T-helper 2 cell treated with Interferon-gamma antibody and Interleukin-4, amounts not matched to agents 5 μg/mL and 100 μg/mL, for 36 hours (primary cell): ENCODE results near the gene PGM2L1.

Experiments used
- DNase-seq: peaks from one replicate; pipeline ENCODE4 v3.0.0; 2021; ENCODE audit warnings: low spot score
- H3K27ac Mint-ChIP-seq: one replicate; pipeline ENCODE4 v1.8.0; 2021; ENCODE audit warnings: mild to moderate bottlenecking, mixed read lengths
- H3K27me3 Mint-ChIP-seq: one replicate; pipeline ENCODE4 v1.8.0; 2021; ENCODE audit warnings: low read depth, mixed read lengths
- H3K36me3 Mint-ChIP-seq: one replicate; pipeline ENCODE4 v1.8.0; 2021; ENCODE audit warnings: low read depth, mixed read lengths
- H3K4me1 Mint-ChIP-seq: one replicate; pipeline ENCODE4 v1.8.0; 2021; ENCODE audit warnings: low read depth, mixed read lengths
- H3K4me3 Mint-ChIP-seq: one replicate; pipeline ENCODE4 v1.8.0; 2022; ENCODE audit warnings: mild to moderate bottlenecking, moderate library complexity, mixed read lengths
- H3K9me3 Mint-ChIP-seq: one replicate; pipeline ENCODE4 v1.8.0; 2021; ENCODE audit warnings: mixed read lengths

Gene PGM2L1

DNA sequence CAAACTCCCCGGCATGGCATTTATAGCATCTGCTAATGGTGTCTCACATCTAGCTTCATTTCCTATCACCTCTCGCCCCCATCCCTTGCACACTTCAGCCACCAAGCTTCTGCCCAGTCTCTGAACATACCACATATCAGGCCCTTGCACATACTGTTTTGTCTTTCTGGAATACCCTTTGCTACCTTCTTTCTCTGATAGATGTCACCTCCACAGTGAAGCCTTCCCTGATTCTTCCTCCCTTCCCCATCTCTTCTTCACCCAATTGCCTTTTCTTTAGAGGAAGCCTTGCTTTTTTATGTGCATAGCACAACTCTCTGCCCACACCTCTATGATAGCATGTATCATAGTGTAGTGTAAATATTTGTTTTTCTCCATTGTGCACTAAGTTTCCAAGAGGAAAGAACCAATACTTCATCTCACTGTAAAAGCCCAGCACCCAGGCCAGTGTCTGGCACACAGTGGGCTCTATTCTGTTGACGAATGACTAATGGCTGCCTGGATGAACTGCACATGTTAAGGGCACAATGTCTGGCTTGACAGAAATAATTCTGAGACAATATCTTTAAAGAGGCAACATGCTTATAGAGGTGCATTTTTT, 114.6 kb downstream of the PGM2L1 start:
- DNase-seq, result no peak
- H3K9me3 Mint-ChIP-seq, result no peaks in the 10 kb centered on the region
- H3K4me1 Mint-ChIP-seq, result peaks cover 3% of the 10 kb centered on the region
- no peak overlapping the region for H3K27ac Mint-ChIP-seq
- no peak overlapping the region for H3K4me3 Mint-ChIP-seq
- no peaks in the 10 kb centered on the region for H3K36me3 Mint-ChIP-seq
- peaks cover 2% of the 10 kb centered on the region for H3K27me3 Mint-ChIP-seq

DNA sequence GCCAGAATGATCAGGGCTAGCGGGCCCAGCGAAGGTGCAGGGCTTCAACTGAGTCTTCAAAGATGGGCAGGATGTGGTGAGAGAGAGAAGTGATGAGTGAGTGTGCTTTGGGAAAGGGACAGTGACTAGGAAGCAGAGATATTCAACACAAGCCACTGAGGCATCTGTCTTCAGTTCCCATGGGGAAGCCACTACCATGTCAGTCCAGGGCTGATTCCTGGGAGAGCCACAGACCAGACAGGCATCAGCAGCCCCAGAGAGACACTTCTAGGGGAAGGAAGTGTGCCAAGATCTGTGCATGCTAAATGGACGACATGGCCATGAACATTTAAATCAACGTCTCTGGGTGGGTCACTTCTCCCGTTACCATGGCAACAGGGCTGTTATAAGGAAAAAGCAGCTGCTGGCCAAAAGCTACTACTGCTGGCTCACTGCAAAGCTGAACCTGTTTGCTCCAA, 115.3 kb downstream of the PGM2L1 start:
- no peak for DNase-seq
- Mint-ChIP-seq H3K36me3 (no peaks in the 10 kb centered on the region), H3K4me3 (no peak overlapping the region), H3K4me1 (no peaks in the 10 kb centered on the region), H3K9me3 (no peaks in the 10 kb centered on the region), H3K27me3 (peaks cover 4% of the 10 kb centered on the region), H3K27ac (no peak overlapping the region)

GRCh38 chr11:74282421-74282820, 115.8 kb downstream of the PGM2L1 start:
- no peak overlapping the region for H3K27ac Mint-ChIP-seq
- no peaks in the 10 kb centered on the region for H3K36me3 Mint-ChIP-seq
- H3K27me3 Mint-ChIP-seq, result peaks cover 9% of the 10 kb centered on the region
- no peaks in the 10 kb centered on the region for H3K4me1 Mint-ChIP-seq
- H3K9me3 Mint-ChIP-seq, result no peaks in the 10 kb centered on the region
- DNase-seq, result no peak
- H3K4me3 Mint-ChIP-seq, result no peak overlapping the region

GRCh38 chr11:74280494-74280893, 117.7 kb downstream of the PGM2L1 start:
- Mint-ChIP-seq H3K27ac (no peak overlapping the region), H3K9me3 (no peaks in the 10 kb centered on the region), H3K36me3 (no peaks in the 10 kb centered on the region), H3K27me3 (peaks cover 17% of the 10 kb centered on the region), H3K4me1 (no peaks in the 10 kb centered on the region), H3K4me3 (no peak overlapping the region)
- DNase-seq, result no peak
